ENCODE results near the gene JMJD1C. TPM values are rescaled to one million over a fixed set of nuclear protein-coding genes. Genes with fewer than 3 reads are reported as not detected.

JMJD1C gene
- total RNA-seq, 1 donor from 2014 or later, result 105 TPM

GRCh38 chr10:63175534-63175933, 290.2 kb downstream of the JMJD1C start:
- Histone ChIP-seq H3K4me3 (no peak overlapping the region), H3K36me3 (peaks cover 0 to 34% of the 10 kb centered on the region in 2 donors), H3K9me3 (no peaks in the 10 kb centered on the region), H3K4me1 (no peaks in the 10 kb centered on the region), H3K27ac (no peak overlapping the region), H3K27me3 (no peaks in the 10 kb centered on the region)
- no peak for TF ChIP-seq POLR2A (IDR thresholded peaks at IDR 0.05)
- TF ChIP-seq POLR2AphosphoS5 (IDR thresholded peaks at IDR 0.05; ENCODE audit: insufficient read depth in 1 of 2, low read depth in 1 of 2), result no peak
- TF ChIP-seq CTCF (IDR thresholded peaks at IDR 0.05), result no peak
- intact Hi-C loops (cut with DNase I), result no loop called here
- no peak for DNase-seq (ENCODE audit: extremely low spot score in 2 of 2)

- H3K27ac ChIP-seq, result no peak overlapping the region
- no peak for DNase-seq (ENCODE audit: extremely low spot score in 2 of 2)
- H3K4me1 ChIP-seq, result no peaks in the 10 kb centered on the region
- intact Hi-C loops (cut with DNase I), result no loop called here
- H3K4me3 ChIP-seq, result no peak overlapping the region
- no peaks in the 10 kb centered on the region for H3K9me3 ChIP-seq
- no peak for TF ChIP-seq CTCF (IDR thresholded peaks at IDR 0.05)
- no peak for TF ChIP-seq POLR2AphosphoS5 (IDR thresholded peaks at IDR 0.05; ENCODE audit: insufficient read depth in 1 of 2, low read depth in 1 of 2)
- TF ChIP-seq POLR2A (IDR thresholded peaks at IDR 0.05), result no peak
- H3K36me3 ChIP-seq, result peaks cover 0 to 36% of the 10 kb centered on the region in 2 donors
- no peaks in the 10 kb centered on the region for H3K27me3 ChIP-seq
Measured at GRCh38 chr10:63173468-63174232, 292.1 kb downstream of the JMJD1C start.

- no peaks in the 10 kb centered on the region for H3K27me3 ChIP-seq
- no peak for DNase-seq (ENCODE audit: extremely low spot score in 2 of 2)
- peak overlapping the region; percentile 17 for H3K27ac ChIP-seq
- TF ChIP-seq CTCF (IDR thresholded peaks at IDR 0.05) (no peak), POLR2A (IDR thresholded peaks at IDR 0.05) (no peak), POLR2AphosphoS5 (IDR thresholded peaks at IDR 0.05; ENCODE audit: insufficient read depth in 1 of 2, low read depth in 1 of 2) (no peak)
- no peak overlapping the region for H3K4me3 ChIP-seq
- intact Hi-C loops (cut with DNase I), result no loop called here
- H3K36me3 ChIP-seq, result peaks cover 0 to 24% of the 10 kb centered on the region in 2 donors
- H3K4me1 ChIP-seq, result no peaks in the 10 kb centered on the region
- no peaks in the 10 kb centered on the region for H3K9me3 ChIP-seq
Measured at GRCh38 chr10:63171926-63172325, 293.9 kb downstream of the JMJD1C start.

DNA sequence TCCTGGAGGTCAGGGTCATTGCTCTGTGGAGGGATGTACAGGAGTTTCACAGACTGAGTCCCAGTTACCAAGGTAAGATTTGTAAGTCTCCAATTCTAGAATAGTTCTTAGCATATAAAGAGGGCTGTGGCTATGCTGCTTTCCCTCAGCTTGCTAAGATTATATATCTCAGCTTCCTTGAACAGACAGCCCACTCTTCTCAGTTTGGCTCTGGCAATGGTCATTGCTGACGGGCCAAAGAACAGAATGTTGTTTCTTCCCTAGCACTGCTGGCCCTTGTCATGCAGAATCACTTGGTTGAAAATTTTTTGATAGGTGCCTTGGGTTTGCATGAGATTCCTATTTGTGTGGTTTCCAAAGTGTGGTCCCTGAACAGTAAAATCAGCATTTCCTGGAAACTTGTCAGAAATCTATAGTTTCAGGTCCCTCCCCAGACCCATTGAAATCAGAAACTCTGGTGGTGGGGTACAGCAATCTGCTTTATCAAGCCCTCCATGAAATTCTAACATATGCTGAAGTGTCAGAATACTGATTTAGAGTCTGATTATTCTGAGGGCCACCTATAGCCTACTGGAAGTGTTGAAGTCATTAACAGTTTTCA, 294.4 kb downstream of the JMJD1C start:
- Histone ChIP-seq H3K4me1 (no peaks in the 10 kb centered on the region), H3K36me3 (peaks cover 0 to 22% of the 10 kb centered on the region in 2 donors), H3K4me3 (no peak overlapping the region), H3K27me3 (no peaks in the 10 kb centered on the region), H3K27ac (peak overlapping the region; percentile 17), H3K9me3 (no peaks in the 10 kb centered on the region)
- no peak for DNase-seq (ENCODE audit: extremely low spot score in 2 of 2)
- intact Hi-C loops (cut with DNase I), result no loop called here
- no peak for TF ChIP-seq POLR2AphosphoS5 (IDR thresholded peaks at IDR 0.05; ENCODE audit: insufficient read depth in 1 of 2, low read depth in 1 of 2)
- no peak for TF ChIP-seq POLR2A (IDR thresholded peaks at IDR 0.05)
- TF ChIP-seq CTCF (IDR thresholded peaks at IDR 0.05), result no peak

DNA sequence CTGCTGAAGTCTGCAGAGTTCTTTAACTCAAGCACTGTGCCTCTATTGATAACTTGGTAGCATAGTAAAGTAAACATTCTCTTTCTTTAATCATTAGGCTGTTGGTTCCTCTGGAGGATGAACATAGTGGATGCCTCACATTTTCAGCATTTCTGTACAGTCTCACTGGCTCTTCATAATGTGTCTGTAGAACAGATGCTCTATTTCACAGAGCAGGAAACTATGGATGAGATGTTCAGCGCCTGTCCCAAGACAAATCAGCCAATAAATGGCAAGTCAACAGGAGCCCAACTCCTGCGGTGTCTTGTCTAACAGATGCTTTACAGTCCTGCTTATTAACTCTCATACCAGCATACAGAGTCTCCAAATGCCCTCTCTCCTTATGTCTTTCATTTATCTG, 296.2 kb downstream of the JMJD1C start:
- intact Hi-C loops (cut with DNase I), result no loop called here
- TF ChIP-seq POLR2A (IDR thresholded peaks at IDR 0.05) (no peak), CTCF (IDR thresholded peaks at IDR 0.05) (no peak), POLR2AphosphoS5 (IDR thresholded peaks at IDR 0.05; ENCODE audit: insufficient read depth in 1 of 2, low read depth in 1 of 2) (no peak)

More for the DNA sequence above, 296.2 kb downstream of the JMJD1C start:
- Histone ChIP-seq H3K36me3 (peaks cover 0 to 11% of the 10 kb centered on the region in 2 donors), H3K9me3 (no peaks in the 10 kb centered on the region), H3K4me3 (no peak overlapping the region), H3K27me3 (no peaks in the 10 kb centered on the region), H3K27ac (no peak overlapping the region), H3K4me1 (no peaks in the 10 kb centered on the region)
- no peak for DNase-seq (ENCODE audit: extremely low spot score in 2 of 2)
